Epidermal melanocyte (primary cell): ENCODE measurements around the gene CTAG2.
"Not testable (repeated sequence)": the region's sequence is repeated elsewhere in the genome, so short reads cannot be mapped to it uniquely, and the experiment has no call there.

ENCODE experiments used
- DNase-seq: peaks from one replicate; pipeline ENCODE4 v3.0.0; 2011; ENCODE audit warnings: low spot score; ENCODE audit not compliant: insufficient read length

The CTAG2 gene

DNA sequence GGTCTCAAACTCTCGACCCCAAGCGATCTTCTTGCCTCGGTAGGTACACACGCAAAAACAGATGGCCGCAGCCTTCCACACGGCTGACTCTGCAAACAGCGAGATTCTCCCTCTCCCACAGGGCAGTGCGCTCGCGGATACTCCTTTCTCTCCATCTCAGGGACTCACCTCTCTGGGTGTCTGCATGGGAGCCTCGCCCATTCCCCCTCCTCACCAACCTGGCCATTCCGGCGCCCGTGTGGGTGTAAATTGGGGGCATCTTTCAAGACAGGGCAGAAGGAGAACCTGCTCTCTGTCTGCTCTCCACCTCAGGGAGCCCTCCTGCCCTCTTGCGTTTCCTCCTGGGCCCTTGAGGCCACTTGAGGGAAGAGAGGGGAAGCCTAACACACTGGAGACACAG lies 4.4 kb downstream of the CTAG2 start:
- no peak for DNase-seq

DNA sequence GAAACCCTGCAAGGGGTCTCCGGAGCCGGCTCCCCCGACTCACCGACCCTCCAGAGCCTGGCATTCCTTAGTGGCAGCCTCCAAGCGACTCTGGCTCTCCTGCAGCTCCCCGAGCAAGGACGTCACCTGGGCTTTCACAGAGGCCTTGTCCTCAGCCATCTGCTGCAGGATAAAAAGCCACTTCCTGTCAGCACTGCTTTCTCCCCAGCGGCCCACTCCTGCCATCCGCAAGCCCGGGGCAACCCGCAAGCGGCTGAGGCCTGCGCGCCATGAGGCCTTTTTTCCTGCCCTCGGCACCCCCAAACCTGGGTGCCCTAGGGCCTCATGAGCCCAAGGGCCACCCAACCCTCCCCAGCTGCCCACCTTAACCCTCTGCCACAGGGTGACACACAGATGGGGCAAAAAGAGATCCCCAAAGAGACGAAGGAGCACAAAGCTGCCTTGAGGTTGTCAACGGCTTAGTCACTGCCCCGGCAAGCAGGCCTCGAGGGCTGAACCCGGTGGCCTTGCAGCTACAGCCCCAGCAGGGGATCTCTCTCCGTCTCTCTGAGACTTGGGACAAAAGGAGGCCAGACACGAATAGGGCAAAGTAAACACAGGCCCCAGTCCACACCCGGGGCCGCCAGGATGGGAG lies 7.5 kb downstream of the CTAG2 start:
- not testable (repeated sequence) for DNase-seq

DNA sequence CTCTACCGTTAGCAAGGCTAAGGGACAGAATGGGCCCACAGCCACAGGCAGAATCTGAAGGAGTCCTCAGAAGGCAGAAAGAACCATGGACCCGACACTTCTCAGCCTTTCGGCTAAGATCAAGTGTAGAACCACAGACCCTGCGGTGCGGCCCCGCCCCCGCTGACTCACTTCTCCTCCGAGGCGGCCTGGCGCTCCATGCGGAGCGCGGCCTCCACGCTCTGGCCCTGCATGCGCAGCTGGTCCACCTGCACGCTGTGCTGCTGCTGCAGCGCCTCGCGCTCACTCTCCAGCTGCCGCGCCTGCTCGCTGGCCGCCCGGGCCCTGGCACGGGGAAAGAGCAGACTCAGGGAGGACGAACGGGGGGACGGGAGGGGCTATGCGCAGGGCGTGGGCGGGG lies 9.7 kb downstream of the CTAG2 start:
- not testable (repeated sequence) for DNase-seq

GRCh38 chrX:154641740-154642139 lies 11.6 kb downstream of the CTAG2 start:
- DNase-seq, result not testable (repeated sequence)

GRCh38 chrX:154633661-154634060 lies 19.7 kb downstream of the CTAG2 start:
- not testable (repeated sequence) for DNase-seq

DNA sequence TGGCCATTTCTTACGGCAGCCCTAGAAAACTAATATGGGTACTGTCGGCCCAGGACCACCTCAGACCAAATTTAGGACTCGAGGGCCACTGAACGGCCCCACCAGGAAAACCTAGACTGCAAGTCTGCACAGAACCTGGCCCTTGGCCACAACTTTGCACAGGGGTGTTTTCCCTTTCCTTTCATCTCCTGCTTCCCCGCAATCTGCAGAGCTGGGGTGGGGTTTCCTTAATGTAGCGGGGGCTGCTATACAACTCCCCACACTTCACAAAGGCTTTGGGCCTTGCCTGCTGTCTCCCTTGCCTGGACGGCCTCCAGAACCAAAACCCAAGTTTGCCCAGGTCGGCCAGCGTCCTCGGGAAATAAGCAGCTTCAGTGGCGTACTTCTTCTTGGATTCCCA lies 22.4 kb downstream of the CTAG2 start:
- not testable (repeated sequence) for DNase-seq

GRCh38 chrX:154628960-154629359 lies 24.4 kb downstream of the CTAG2 start:
- not testable (repeated sequence) for DNase-seq

DNA sequence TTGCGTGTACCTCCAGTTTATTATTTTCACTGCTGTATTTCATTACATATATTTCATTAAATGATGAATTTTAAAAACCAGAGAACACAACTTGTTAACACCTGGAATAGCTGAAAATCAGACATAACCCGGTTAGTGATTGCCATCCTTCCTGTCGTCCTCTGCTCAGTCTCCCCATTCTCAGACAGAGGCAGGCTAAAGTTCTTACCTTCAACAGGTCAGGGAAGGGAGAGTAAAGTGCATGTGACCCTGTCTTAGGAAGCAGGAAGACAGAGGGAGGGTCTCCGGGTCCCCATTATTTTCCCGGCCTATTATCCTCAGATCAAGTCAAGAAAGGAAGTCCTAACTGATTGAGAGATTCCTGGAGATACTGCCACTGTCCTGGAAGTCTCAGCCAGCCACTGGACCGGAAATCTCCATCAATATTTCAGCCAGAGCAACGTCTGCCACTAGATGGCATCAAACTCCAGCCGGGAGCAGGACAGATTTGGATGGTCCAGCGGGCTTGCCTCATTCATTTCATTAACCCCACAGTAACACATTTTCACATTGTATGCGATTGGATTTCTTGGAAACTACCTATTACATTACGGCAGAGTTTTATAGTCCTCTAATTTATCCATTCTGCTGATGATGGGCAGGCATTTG lies 32.5 kb downstream of the CTAG2 start:
- DNase-seq, result not testable (repeated sequence)

DNA sequence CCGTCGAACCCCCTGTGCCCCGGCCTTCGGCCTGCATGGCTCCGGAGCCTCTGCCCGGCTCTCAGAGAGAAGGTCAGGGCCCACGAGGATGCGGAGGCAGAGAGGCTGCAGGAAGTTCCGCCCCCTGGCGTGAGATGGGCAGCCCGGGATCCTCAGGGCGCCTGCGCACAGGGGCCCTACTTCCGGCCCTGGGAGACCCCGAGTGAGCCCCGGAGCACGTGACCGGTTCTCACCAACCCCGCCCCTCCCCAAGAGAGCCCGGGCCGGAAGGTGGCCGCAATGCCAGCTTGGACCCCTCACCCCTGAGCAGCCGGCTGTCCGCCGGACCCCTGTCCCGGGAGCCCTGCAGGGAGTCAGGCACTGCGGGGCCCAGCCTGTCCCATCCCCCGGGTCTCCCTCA lies 34.2 kb downstream of the CTAG2 start, which contains the start of gene CTAG1B:
CTAG1B (minus strand) TSS at position 101 of the 400 bp plus-strand sequence; CDS start at position 37, 64 bp downstream.
- not testable (repeated sequence) for DNase-seq

GRCh38 chrX:154613586-154613985 lies 39.8 kb downstream of the CTAG2 start:
- DNase-seq, result not testable (repeated sequence)

DNA sequence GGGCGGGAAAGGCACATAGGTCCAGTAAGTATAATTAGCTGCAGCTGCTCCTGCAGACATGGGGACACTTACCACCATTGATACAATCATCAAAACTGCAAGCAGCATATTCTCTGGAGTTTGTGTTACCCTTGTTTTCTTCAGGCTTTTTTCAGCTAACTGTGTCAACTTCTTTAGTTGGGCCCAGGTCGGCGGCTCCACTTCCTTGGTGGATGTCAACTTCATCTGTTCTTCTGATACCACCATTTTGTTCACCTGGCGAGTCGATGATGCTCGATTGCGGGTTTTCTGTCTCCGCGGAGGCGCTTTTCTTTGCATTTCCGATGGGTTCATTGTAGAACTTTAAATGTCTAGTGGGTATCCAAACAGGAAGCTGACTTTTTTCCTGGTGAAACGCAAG lies 42.2 kb downstream of the CTAG2 start:
- DNase-seq, result not testable (repeated sequence)

GRCh38 chrX:154608823-154609222 lies 44.6 kb downstream of the CTAG2 start:
- DNase-seq, result not testable (repeated sequence)

DNA sequence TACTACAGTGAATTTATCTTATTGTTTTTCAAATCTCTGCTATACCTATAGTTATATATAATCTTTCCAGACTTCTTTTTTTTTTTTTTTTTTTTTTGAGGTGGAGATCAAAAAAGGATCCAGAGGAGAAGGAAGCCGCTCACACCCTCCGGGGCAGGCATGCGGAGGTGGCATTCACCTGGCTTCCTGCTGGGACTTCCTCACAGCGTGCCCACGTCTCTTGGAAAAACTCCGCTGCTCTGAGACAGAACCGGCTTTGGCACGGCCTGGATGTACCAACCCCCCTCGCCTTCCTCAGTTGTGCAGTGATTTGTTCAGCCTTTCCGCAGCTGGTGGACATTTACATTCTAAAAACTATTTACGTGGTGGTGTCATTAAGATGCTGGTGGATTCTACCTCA lies 45.4 kb downstream of the CTAG2 start:
- DNase-seq, result not testable (repeated sequence)

- no peak for DNase-seq
Measured at GRCh38 chrX:154607370-154607769, 46.0 kb downstream of the CTAG2 start.

GRCh38 chrX:154605566-154605965 lies 47.8 kb downstream of the CTAG2 start:
- no peak for DNase-seq

- no peak for DNase-seq
Measured at GRCh38 chrX:154603438-154604430, 49.6 kb downstream of the CTAG2 start.

- DNase-seq, result no peak
Measured at GRCh38 chrX:154602766-154603437, 50.5 kb downstream of the CTAG2 start.

- DNase-seq, result no peak
Measured at GRCh38 chrX:154602226-154602625, 51.2 kb downstream of the CTAG2 start.
